SK-N-SH treated with all-trans-retinoic acid at 6 μM for 48 hours (cell line): Measurements from ENCODE around the gene NEURL1B.

Experiments used
- ATAC-seq: fragments of 200-7000 bp; cut with Tn5 transposase; 3 replicates; pipeline ENCODE4 v1.9.1; 2020; ENCODE audit warnings: mild to moderate bottlenecking, moderate library complexity
- ARNTL ChIP-seq: fragments of 450-650 bp; formaldehyde crosslinking; IDR thresholded peaks from 2 replicates; pipeline ENCODE4 v1.5.0; 2020; ENCODE audit warnings: low read depth, mild to moderate bottlenecking, moderate library complexity, borderline replicate concordance
- BACH2 ChIP-seq: fragments of 250-450 bp; sonication (Bioruptor Pico); IDR thresholded peaks from 2 replicates; pipeline ENCODE4 v1.9.0; 2021; ENCODE audit warnings: mild to moderate bottlenecking, borderline replicate concordance
- CREB5 ChIP-seq: fragments of 250-450 bp; sonication (Bioruptor Pico); IDR thresholded peaks from 2 replicates; pipeline ENCODE4 v1.5.1; 2020; ENCODE audit warnings: low read depth, mild to moderate bottlenecking, moderate library complexity
- CSDC2 ChIP-seq: fragments of 250-450 bp; sonication (Bioruptor Pico); IDR thresholded peaks from 2 replicates; pipeline ENCODE4 v1.5.0; 2020; ENCODE audit warnings: mild to moderate bottlenecking, moderate library complexity
- ESRRG ChIP-seq: fragments of 250-450 bp; sonication (Bioruptor Pico); IDR thresholded peaks from 2 replicates; pipeline ENCODE4 v1.6.1; 2021; ENCODE audit warnings: mild to moderate bottlenecking
- GLIS3 ChIP-seq: fragments of 250-450 bp; sonication (Bioruptor Pico); IDR thresholded peaks from 2 replicates; pipeline ENCODE4 v1.5.0; 2020; ENCODE audit warnings: mild to moderate bottlenecking, moderate library complexity
- ISL1 ChIP-seq: fragments of 250-450 bp; sonication (Bioruptor Pico); IDR thresholded peaks from 2 replicates; pipeline ENCODE4 v2.1.2; 2022; ENCODE audit warnings: mild to moderate bottlenecking, moderate library complexity
- PPARA ChIP-seq: fragments of 250-450 bp; sonication (Bioruptor Pico); IDR thresholded peaks from 2 replicates; pipeline ENCODE4 v1.5.0; 2020; ENCODE audit warnings: mild to moderate bottlenecking, borderline replicate concordance
- RARB ChIP-seq: fragments of 250-450 bp; sonication (Bioruptor Pico); IDR thresholded peaks from 2 replicates; pipeline ENCODE4 v1.8.0; 2021; ENCODE audit warnings: mild to moderate bottlenecking, moderate library complexity
- SNAI2 ChIP-seq: fragments of 250-450 bp; sonication (Bioruptor Pico); IDR thresholded peaks from 2 replicates; pipeline ENCODE4 v1.5.0; 2020; ENCODE audit warnings: mild to moderate bottlenecking, moderate library complexity
- TCF4 ChIP-seq: fragments of 250-450 bp; sonication (Bioruptor Pico); IDR thresholded peaks from 2 replicates; pipeline ENCODE4 v1.8.0; 2021; ENCODE audit warnings: mild to moderate bottlenecking, moderate library complexity, borderline replicate concordance
- TOX ChIP-seq: fragments of 250-450 bp; sonication (Bioruptor Pico); IDR thresholded peaks from 2 replicates; pipeline ENCODE4 v1.8.0; 2021; ENCODE audit warnings: mild to moderate bottlenecking, moderate library complexity, borderline replicate concordance
- ZC3H10 ChIP-seq: fragments of 250-450 bp; sonication (Bioruptor Pico); IDR thresholded peaks from 2 replicates; pipeline ENCODE4 v1.5.1; 2021; ENCODE audit warnings: mild to moderate bottlenecking, moderate library complexity
- ZFP3 ChIP-seq: fragments of 250-450 bp; sonication (Bioruptor Pico); IDR thresholded peaks from 2 replicates; pipeline ENCODE4 v1.5.0; 2020; ENCODE audit warnings: mild to moderate bottlenecking, moderate library complexity
- ZFP30 ChIP-seq: fragments of 450-650 bp; formaldehyde crosslinking; IDR thresholded peaks from 2 replicates; pipeline ENCODE4 v1.5.0; 2022; ENCODE audit warnings: mild to moderate bottlenecking, moderate library complexity
- ZNF70 ChIP-seq: fragments of 450-650 bp; formaldehyde crosslinking; IDR thresholded peaks from 2 replicates; pipeline ENCODE4 v1.5.0; 2020; ENCODE audit warnings: mild to moderate bottlenecking, moderate library complexity
- ZNF8 ChIP-seq: fragments of 450-650 bp; formaldehyde crosslinking; IDR thresholded peaks from 2 replicates; pipeline ENCODE4 v1.5.0; 2020; ENCODE audit warnings: mild to moderate bottlenecking, moderate library complexity
- TF ChIP-seq, protein P1 (sequence below): fragments of 250-450 bp; sonication (Bioruptor Pico); IDR thresholded peaks from 2 replicates; pipeline ENCODE4 v1.8.0; 2020; ENCODE audit warnings: mild to moderate bottlenecking, moderate library complexity, borderline replicate concordance
- TF ChIP-seq, protein P2 (sequence below): fragments of 250-450 bp; sonication (Bioruptor Pico); IDR thresholded peaks from 2 replicates; pipeline ENCODE4 v1.8.0; 2021; ENCODE audit warnings: low read depth, mild to moderate bottlenecking, moderate library complexity, borderline replicate concordance
- TF ChIP-seq, protein P3 (sequence below): fragments of 250-450 bp; sonication (Bioruptor Pico); IDR thresholded peaks from 2 replicates; pipeline ENCODE4 v1.5.1; 2021; ENCODE audit warnings: mild to moderate bottlenecking, moderate library complexity
- TF ChIP-seq, protein P4 (sequence below): fragments of 250-450 bp; sonication (Bioruptor Pico); IDR thresholded peaks from 2 replicates; pipeline ENCODE4 v1.5.0; 2020; ENCODE audit warnings: mild to moderate bottlenecking, moderate library complexity

NEURL1B gene

DNA sequence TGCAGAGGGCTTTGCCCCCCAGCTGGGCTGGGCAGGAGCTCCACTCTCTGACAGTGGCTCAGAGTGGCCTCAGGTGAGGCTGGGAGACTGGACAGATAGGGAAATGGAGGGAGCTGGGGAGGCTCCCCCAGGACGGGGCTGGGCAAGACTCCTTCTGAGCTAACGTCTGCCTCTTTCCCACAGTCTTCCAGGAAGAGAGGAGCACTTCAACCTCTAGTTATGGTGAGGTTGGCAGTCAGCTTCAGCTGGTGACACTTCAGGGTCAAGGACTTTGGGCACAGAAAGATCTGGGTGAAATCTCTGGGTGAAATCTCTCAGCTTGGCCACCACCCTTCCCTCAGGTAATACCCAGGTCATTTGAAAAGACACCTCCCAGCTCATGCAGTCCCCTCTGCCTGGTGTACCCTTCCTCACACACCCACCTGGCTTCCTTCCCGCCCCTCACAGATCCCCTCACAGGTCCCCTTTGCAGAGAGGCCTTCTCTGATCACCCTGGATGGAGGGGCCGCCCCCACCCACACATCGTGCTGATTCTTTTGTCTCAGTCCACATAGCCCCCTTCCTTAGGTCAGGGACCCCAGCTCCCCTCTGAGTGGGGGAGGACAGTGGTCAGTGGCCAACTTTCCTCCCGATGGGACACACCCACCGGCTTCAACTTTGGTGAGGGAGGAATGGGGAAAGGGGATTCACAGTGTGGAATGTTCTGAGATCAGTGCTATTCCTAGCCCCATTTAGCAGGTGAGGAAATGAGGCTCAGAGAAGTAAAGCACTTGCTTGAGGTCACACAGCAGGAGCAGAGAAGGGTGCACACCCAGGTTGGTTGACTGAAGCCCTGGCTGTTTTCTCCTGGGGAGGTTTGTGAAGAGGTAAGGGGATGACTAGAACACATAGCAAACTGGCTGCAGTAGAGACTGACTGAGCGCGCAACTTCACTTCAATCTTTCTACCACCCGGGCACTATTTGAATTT is 15.8 kb upstream of the NEURL1B start:
- ATAC-seq, result no peak; the same call in 2 of the 3 replicates
- TF ChIP-seq PPARA (CRISPR knock-in tag), result no peak
- TF ChIP-seq, protein P1, sequence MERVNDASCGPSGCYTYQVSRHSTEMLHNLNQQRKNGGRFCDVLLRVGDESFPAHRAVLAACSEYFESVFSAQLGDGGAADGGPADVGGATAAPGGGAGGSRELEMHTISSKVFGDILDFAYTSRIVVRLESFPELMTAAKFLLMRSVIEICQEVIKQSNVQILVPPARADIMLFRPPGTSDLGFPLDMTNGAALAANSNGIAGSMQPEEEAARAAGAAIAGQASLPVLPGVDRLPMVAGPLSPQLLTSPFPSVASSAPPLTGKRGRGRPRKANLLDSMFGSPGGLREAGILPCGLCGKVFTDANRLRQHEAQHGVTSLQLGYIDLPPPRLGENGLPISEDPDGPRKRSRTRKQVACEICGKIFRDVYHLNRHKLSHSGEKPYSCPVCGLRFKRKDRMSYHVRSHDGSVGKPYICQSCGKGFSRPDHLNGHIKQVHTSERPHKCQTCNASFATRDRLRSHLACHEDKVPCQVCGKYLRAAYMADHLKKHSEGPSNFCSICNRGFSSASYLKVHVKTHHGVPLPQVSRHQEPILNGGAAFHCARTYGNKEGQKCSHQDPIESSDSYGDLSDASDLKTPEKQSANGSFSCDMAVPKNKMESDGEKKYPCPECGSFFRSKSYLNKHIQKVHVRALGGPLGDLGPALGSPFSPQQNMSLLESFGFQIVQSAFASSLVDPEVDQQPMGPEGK, result no peak
- no peak for TF ChIP-seq ESRRG
- TF ChIP-seq CREB5, result no peak
- no peak for TF ChIP-seq ZNF70 (CRISPR knock-in tag)
- TF ChIP-seq RARB (CRISPR knock-in tag), result no peak
- TF ChIP-seq ZC3H10 (CRISPR knock-in tag), result no peak
- TF ChIP-seq ARNTL (CRISPR knock-in tag), result no peak
- no peak for TF ChIP-seq ZNF8
- TF ChIP-seq ZFP3, result no peak
- TF ChIP-seq CSDC2 (CRISPR knock-in tag), result no peak
- TF ChIP-seq TOX (CRISPR knock-in tag), result no peak
- TF ChIP-seq, protein P2, sequence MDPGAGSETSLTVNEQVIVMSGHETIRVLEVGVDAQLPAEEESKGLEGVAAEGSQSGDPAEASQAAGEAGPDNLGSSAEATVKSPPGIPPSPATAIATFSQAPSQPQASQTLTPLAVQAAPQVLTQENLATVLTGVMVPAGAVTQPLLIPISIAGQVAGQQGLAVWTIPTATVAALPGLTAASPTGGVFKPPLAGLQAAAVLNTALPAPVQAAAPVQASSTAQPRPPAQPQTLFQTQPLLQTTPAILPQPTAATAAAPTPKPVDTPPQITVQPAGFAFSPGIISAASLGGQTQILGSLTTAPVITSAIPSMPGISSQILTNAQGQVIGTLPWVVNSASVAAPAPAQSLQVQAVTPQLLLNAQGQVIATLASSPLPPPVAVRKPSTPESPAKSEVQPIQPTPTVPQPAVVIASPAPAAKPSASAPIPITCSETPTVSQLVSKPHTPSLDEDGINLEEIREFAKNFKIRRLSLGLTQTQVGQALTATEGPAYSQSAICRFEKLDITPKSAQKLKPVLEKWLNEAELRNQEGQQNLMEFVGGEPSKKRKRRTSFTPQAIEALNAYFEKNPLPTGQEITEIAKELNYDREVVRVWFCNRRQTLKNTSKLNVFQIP (CRISPR knock-in tag), result no peak
- no peak for TF ChIP-seq SNAI2
- no peak for TF ChIP-seq ISL1 (CRISPR knock-in tag)

DNA sequence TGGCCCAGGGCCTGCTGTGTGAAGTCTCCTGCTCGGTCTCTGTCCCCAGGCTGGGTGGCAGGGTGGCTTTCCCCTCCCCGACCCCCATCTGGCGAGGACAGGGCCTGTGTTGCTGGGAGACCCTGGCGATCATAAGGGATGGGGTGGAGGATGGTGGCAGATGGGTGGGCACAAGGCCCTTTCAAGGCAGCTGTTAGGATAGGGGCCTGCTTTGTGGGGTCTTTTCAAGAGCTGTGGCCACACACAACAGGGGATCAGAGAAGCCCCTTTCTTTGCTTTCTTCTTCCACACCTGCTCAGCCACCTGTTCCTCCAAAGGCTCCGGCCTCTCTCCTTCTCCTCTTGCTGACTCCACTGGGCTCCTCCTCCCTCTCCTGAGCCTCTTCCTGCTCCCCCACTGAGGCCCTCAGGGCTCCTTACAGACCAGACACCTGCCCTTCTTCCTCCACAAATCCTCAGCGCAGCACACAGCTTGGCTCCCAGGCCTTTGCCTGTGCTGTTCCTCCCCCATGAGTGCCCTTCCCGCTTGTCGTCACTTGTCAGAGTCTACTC is 15.0 kb upstream of the NEURL1B start:
- TF ChIP-seq BACH2 (no peak), TCF4 (CRISPR knock-in tag) (no peak), ZNF8 (no peak)
- TF ChIP-seq, protein P1, result no peak
- TF ChIP-seq, protein P3, sequence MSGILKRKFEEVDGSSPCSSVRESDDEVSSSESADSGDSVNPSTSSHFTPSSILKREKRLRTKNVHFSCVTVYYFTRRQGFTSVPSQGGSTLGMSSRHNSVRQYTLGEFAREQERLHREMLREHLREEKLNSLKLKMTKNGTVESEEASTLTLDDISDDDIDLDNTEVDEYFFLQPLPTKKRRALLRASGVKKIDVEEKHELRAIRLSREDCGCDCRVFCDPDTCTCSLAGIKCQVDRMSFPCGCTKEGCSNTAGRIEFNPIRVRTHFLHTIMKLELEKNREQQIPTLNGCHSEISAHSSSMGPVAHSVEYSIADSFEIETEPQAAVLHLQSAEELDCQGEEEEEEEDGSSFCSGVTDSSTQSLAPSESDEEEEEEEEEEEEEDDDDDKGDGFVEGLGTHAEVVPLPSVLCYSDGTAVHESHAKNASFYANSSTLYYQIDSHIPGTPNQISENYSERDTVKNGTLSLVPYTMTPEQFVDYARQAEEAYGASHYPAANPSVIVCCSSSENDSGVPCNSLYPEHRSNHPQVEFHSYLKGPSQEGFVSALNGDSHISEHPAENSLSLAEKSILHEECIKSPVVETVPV (CRISPR knock-in tag), result no peak
- TF ChIP-seq, protein P2 (CRISPR knock-in tag), result no peak
- no peak for ATAC-seq

DNA sequence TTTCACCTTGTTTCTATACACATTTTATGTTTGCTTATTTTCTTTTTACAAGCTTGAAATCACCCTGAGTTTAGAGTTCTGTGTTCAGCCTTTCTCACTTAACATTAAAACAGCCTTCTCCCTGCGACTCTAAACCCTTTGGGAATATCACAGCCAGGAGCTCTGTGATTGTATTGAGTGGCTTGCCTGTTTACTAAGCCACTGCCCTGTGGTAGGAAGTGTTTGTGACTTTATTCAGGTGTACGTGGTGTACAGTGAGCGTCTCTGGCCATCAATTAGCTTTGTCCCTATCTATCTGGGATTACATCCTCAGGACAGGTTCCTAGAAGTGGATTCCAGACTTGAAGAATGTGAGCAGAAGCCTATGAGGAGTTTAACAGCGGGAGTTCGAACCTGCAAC is 11.0 kb upstream of the NEURL1B start:
- ATAC-seq, result no peak
- TF ChIP-seq ZC3H10 (CRISPR knock-in tag), result no peak
- no peak for TF ChIP-seq GLIS3 (CRISPR knock-in tag)
- TF ChIP-seq ZFP30, result no peak
- TF ChIP-seq CSDC2 (CRISPR knock-in tag), result no peak
- TF ChIP-seq, protein P4, sequence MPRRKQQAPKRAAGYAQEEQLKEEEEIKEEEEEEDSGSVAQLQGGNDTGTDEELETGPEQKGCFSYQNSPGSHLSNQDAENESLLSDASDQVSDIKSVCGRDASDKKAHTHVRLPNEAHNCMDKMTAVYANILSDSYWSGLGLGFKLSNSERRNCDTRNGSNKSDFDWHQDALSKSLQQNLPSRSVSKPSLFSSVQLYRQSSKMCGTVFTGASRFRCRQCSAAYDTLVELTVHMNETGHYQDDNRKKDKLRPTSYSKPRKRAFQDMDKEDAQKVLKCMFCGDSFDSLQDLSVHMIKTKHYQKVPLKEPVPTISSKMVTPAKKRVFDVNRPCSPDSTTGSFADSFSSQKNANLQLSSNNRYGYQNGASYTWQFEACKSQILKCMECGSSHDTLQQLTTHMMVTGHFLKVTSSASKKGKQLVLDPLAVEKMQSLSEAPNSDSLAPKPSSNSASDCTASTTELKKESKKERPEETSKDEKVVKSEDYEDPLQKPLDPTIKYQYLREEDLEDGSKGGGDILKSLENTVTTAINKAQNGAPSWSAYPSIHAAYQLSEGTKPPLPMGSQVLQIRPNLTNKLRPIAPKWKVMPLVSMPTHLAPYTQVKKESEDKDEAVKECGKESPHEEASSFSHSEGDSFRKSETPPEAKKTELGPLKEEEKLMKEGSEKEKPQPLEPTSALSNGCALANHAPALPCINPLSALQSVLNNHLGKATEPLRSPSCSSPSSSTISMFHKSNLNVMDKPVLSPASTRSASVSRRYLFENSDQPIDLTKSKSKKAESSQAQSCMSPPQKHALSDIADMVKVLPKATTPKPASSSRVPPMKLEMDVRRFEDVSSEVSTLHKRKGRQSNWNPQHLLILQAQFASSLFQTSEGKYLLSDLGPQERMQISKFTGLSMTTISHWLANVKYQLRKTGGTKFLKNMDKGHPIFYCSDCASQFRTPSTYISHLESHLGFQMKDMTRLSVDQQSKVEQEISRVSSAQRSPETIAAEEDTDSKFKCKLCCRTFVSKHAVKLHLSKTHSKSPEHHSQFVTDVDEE (CRISPR knock-in tag), result no peak
- TF ChIP-seq ESRRG, result no peak
- TF ChIP-seq, protein P2 (CRISPR knock-in tag), result no peak
